Activated CD8-positive, alpha-beta T cell treated with anti-CD3 and anti-CD28 coated beads, Interleukin-2, amount 10 ng/mL, durations not matched to agents 7 days and 5 days (primary cell): ENCODE results near the gene GPR161. TPM values are rescaled to one million over a fixed set of nuclear protein-coding genes. Genes with fewer than 3 reads are reported as not detected.

ENCODE experiments used
- ATAC-seq: fragments of 150-1000 bp; cut with Tn5 transposase; one replicate; pipeline ENCODE4 v1.10.0; 2021; ENCODE audit warnings: moderate library complexity
- CTCF ChIA-PET: fragments of 350-600 bp; sonication (Branson Sonifier 250); formaldehyde crosslinking; loops from one replicate; lab custom pipeline; 2021; ENCODE audit warnings: antibody characterized with exemption; lab: Charles Lee
- POLR2A ChIA-PET: fragments of 350-600 bp; sonication (Branson Sonifier 250); formaldehyde crosslinking; loops from one replicate; lab custom pipeline; 2021; ENCODE audit warnings: antibody characterized with exemption; lab: Charles Lee
- DNase-seq: peaks from one replicate; pipeline ENCODE4 v3.0.0-alpha.2; 2020
- H3K27ac Mint-ChIP-seq: one replicate; pipeline ENCODE4 v1.8.0; 2021; ENCODE audit warnings: mild to moderate bottlenecking, mixed read lengths
- H3K27me3 Mint-ChIP-seq: one replicate; pipeline ENCODE4 v1.8.0; 2021; ENCODE audit warnings: low read depth, mixed read lengths
- H3K36me3 Mint-ChIP-seq: one replicate; pipeline ENCODE4 v1.8.0; 2021; ENCODE audit warnings: low read depth, mixed read lengths
- H3K4me1 Mint-ChIP-seq: one replicate; pipeline ENCODE4 v1.8.0; 2021; ENCODE audit warnings: low read depth, mixed read lengths
- H3K4me3 Mint-ChIP-seq: one replicate; pipeline ENCODE4 v1.8.0; 2021; ENCODE audit warnings: mild to moderate bottlenecking, mixed read lengths
- H3K9me3 Mint-ChIP-seq: one replicate; pipeline ENCODE4 v1.8.0; 2022; ENCODE audit warnings: mixed read lengths; ENCODE audit not compliant: insufficient read depth
- total RNA-seq, 2 experiments: library from RNA; stranded (reverse); gene quantifications; one replicate each; pipeline ENCODE4 v1.2.3, GENCODE V29; 2021

Gene GPR161
- total RNA-seq, 2 experiments from 2014 or later, result not detected

DNA sequence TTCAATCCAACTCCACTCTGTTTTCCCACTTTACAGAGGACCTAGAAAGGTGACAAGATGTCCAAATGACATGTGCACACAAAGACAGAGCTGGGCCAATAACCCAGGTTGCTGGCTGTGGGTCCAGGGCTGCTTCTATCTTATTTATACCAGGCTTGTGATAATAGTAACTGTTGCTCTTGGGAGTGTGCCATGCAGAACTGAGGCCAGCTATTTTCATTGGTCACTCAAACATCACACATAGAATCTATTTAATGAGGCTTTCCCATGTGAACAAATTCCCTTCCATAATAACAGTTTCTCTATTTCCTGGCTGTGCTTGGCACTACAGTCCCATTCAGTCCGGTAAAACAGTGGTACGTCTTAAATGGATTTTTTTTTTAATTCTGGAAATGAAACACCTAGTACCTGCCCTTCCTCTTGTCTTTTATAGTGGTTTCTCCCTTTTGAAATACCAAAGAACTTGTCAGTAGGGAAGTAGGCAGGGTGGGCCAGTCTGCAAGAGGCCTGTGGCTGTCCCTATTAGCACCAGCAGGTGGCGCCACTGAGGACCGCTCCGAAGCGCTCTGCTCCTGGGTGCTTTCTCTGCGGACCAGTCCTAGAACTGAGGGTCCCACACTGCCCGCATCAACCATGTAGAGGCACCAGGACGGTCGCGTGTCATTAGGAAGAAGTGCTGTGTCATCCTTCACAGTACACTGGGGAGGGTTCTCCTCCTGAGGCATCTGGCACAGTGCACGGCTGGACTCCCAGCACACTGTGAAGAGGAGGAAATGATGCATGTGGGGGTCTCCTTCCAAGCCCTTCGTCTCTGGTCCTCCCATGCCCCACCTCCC, 52.1 kb downstream of the GPR161 start:
- no peak overlapping the region for H3K27ac Mint-ChIP-seq
- H3K27me3 Mint-ChIP-seq, result no peaks in the 10 kb centered on the region
- DNase-seq (peak; percentile 74), ATAC-seq (peak; percentile 65)
- ChIA-PET CTCF (interaction anchor here (0.6 to 3.8 kb wide), 29 partner anchors 9 to 843 kb away, joined by 3 to 67 read pairs (median 3); partner anchors contain the start of genes DCAF6 and MPC2), POLR2A (no interaction called here)
- no peaks in the 10 kb centered on the region for H3K36me3 Mint-ChIP-seq
- H3K4me3 Mint-ChIP-seq, result no peak overlapping the region
- peaks cover 4% of the 10 kb centered on the region for H3K4me1 Mint-ChIP-seq
- no peaks in the 10 kb centered on the region for H3K9me3 Mint-ChIP-seq

DNA sequence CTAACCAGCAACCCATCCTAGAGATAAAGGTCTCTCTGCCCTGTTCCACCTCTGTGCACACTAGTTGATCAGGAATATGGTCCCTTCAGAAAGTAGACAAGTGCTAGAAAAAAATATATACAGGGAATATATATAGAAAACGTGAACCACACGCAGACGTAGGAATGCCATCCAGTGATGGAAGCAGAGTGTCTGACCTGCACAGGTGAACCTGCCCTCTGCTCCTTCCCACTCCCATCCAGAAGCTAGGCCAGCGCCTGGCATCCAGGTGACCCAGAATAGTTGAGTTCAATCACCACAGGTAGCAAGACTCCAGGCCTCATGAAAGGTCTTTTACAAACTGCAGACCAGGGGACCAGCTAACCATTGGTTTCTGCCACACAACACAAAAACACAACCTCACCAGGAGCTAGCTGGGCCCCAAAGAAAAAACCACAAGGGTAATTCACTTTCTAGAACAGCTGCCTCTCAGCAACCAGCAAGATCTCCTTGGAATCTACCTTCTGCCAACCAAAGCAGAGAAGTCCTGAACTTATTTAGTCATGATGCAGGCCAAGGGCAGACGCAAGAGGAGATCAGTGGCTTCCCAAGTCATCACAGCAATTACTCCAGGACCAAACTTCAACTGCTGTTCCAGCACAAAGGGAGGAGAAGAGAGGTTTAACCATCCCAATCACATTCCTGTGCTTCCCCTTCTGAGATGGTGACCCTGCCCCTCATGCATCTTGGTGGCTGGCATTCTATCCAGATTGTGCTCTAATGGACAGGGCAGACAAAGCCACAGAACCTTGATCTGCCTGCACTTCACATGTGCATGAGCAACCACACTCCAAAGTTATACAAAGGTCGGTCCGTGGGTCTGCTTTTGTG, 53.0 kb downstream of the GPR161 start:
- ChIA-PET CTCF (interaction anchor here (0.7 to 3.8 kb wide), 33 partner anchors 8 to 842 kb away, joined by 3 to 67 read pairs (median 4); partner anchors contain the start of genes DCAF6 and MPC2), POLR2A (no interaction called here)
- Mint-ChIP-seq H3K4me1 (peaks cover 4% of the 10 kb centered on the region), H3K4me3 (no peak overlapping the region), H3K9me3 (no peaks in the 10 kb centered on the region), H3K36me3 (no peaks in the 10 kb centered on the region), H3K27me3 (no peaks in the 10 kb centered on the region), H3K27ac (no peak overlapping the region)
- no peak for DNase-seq
- ATAC-seq, result no peak

DNA sequence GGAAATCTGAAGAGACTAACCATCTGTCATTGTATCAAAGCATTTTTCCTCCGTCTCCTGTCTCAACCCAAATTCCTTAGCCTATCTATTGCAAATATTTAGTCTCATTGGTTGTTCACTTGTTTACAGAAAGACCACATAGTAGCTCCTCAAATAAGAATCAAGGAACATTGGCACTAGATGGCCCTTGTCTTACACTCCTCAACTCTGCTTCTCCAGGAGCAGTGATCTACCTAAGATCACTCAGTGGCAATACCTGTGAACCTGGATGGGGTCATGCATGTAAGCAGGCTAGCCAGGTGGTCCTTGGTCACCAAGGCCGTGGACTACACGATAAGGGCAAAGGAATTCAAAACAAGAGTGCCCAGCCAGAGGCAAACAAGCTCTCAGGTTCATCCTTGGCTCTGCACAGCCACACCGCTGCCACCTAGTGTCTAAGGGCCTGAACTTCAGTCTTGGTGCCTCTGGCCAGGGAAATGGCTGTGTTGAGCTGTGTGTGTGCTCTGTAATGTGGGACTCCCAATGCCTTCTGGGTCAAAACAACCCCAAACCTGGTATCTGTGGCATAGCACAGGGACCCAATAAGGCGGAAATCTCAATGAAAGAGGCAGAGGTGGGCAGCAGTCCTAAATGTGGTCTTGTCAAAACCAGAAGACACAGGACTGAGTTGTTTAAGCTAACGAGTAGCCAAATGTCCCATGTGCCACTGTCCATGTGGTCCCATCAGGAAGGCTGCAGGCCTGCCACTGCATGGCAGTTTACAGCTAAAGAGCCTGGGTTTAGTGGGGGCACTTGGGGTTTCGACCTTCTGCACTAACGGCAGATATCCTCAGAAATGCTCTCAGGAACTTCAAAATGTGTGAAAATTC, 54.5 kb downstream of the GPR161 start:
- Mint-ChIP-seq H3K9me3 (no peaks in the 10 kb centered on the region), H3K36me3 (no peaks in the 10 kb centered on the region), H3K4me3 (no peak overlapping the region), H3K4me1 (peaks cover 4% of the 10 kb centered on the region), H3K27ac (no peak overlapping the region), H3K27me3 (no peaks in the 10 kb centered on the region)
- ATAC-seq (peak; percentile 86), DNase-seq (peak; percentile 80)
- POLR2A ChIA-PET, result no interaction called here
- CTCF ChIA-PET, result interaction anchor here (0.6 to 3.8 kb wide), 84 partner anchors 9 to 772 kb away, joined by 3 to 67 read pairs (median 4); partner anchors contain the start of genes ADCY10, CREG1, DCAF6 and MPC2

DNA sequence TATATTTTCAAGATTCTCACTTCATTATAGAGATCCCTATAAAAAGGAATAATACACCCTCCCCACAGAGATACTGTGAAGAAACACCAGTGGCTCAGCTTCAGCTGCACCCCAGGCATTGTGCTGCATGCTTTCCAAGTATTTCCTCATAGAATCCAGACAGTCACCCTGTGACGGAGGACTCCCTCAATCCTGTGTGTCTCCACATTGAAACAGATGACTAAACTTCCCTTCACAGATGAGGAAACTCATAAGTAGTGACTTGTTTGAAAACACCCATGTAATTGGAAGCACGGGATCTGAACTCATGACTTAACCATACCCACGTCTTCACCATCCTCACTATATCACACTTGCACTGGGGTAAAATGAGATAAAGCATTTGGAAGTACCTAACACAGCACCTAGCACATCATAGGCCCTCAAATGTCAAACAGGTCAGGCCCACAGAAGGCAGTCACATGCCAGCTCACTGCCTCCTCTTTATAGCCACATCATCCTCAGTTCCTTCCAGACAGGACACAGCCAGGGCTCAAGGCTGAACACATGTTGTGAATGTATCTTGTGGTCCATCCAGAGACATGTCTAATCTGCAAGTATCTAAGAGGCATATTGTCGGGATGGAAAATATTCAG, 55.2 kb downstream of the GPR161 start:
- peaks cover 4% of the 10 kb centered on the region for H3K4me1 Mint-ChIP-seq
- H3K36me3 Mint-ChIP-seq, result no peaks in the 10 kb centered on the region
- H3K27me3 Mint-ChIP-seq, result no peaks in the 10 kb centered on the region
- H3K27ac Mint-ChIP-seq, result no peak overlapping the region
- no peak overlapping the region for H3K4me3 Mint-ChIP-seq
- DNase-seq, result no peak
- CTCF ChIA-PET, result interaction anchor here (0.6 to 3.8 kb wide), 58 partner anchors 9 to 547 kb away, joined by 3 to 67 read pairs (median 4); partner anchors contain the start of genes ADCY10, DCAF6 and MPC2
- POLR2A ChIA-PET, result no interaction called here
- no peaks in the 10 kb centered on the region for H3K9me3 Mint-ChIP-seq
- no peak for ATAC-seq

DNA sequence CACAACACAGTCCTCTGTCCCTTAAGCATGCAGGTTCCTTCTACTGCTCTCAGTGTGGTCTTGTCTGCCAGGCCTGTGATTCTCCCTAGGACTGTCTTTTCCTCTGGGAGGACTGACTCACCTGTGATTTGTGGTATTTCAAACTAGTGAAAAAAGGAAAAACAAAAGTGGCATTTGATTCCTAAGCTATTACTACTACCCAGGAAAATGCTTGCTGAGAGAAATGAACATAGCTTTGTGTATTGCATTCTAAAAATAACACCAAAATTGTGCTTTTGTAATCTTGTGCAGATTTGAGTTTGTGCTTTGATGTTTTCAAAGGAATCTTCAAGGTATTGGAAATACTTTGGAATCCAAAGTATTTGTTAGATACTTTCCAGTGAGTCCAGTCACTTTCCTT, 57.0 kb downstream of the GPR161 start:
- peaks cover 4% of the 10 kb centered on the region for H3K4me1 Mint-ChIP-seq
- peaks cover 5% of the 10 kb centered on the region for H3K36me3 Mint-ChIP-seq
- DNase-seq (no peak), ATAC-seq (no peak)
- H3K9me3 Mint-ChIP-seq, result no peaks in the 10 kb centered on the region
- H3K27me3 Mint-ChIP-seq, result no peaks in the 10 kb centered on the region
- H3K4me3 Mint-ChIP-seq, result no peak overlapping the region
- no peak overlapping the region for H3K27ac Mint-ChIP-seq
- ChIA-PET POLR2A (no interaction called here), CTCF (no interaction called here)

DNA sequence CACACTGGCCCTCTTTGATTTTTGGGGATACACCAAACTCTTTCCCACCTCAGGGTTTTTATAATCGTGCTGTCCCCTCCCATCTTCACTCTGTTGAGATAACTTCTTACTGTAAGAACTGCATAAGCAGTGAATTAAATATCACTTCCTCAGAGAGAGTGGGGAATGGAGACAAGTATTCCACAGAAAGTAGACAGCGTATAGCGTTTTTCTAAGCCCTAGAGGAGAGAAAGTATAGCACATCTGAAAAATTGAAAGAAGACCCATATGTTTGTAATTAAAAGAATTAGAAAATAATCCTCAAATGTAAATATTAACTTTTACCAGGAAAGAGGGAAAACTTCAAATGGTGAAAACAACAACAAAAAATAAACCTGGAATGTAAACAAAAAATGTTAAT, 67.3 kb downstream of the GPR161 start:
- DNase-seq, result no peak
- no peaks in the 10 kb centered on the region for H3K27me3 Mint-ChIP-seq
- H3K36me3 Mint-ChIP-seq, result peaks cover 23% of the 10 kb centered on the region
- H3K9me3 Mint-ChIP-seq, result no peaks in the 10 kb centered on the region
- H3K27ac Mint-ChIP-seq, result no peak overlapping the region
- POLR2A ChIA-PET, result no interaction called here
- no peak overlapping the region for H3K4me3 Mint-ChIP-seq
- no peaks in the 10 kb centered on the region for H3K4me1 Mint-ChIP-seq
- ATAC-seq, result no peak
- CTCF ChIA-PET, result interaction anchor here (1.0 to 7.6 kb wide), 2 partner anchors 14 to 76 kb away, joined by 3 to 67 read pairs; no protein-coding TSS in a partner anchor

DNA sequence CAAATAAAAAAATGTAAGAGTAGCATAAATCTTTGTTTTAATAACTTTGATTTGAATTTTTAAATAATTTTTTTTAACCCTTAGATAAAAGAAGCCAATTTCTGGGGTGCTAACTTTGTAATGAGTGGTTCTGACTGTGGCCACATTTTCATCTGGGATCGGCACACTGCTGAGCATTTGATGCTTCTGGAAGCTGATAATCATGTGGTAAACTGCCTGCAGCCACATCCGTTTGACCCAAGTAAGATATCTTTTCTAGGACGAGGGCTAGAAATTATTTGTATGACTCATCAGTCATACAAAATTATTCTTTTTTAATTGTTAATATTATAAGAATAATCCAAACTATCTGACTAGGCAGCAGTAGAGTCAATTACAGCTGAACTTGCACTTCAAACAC, 71.2 kb downstream of the GPR161 start:
- Mint-ChIP-seq H3K4me3 (no peak overlapping the region), H3K27ac (no peak overlapping the region), H3K4me1 (no peaks in the 10 kb centered on the region), H3K36me3 (peaks cover 12% of the 10 kb centered on the region), H3K27me3 (no peaks in the 10 kb centered on the region), H3K9me3 (no peaks in the 10 kb centered on the region)
- no peak for ATAC-seq
- POLR2A ChIA-PET, result no interaction called here
- DNase-seq, result no peak
- CTCF ChIA-PET, result interaction anchor here (1.3 to 7.6 kb wide), 2 partner anchors 12 to 18 kb away, joined by 3 to 67 read pairs; no protein-coding TSS in a partner anchor

DNA sequence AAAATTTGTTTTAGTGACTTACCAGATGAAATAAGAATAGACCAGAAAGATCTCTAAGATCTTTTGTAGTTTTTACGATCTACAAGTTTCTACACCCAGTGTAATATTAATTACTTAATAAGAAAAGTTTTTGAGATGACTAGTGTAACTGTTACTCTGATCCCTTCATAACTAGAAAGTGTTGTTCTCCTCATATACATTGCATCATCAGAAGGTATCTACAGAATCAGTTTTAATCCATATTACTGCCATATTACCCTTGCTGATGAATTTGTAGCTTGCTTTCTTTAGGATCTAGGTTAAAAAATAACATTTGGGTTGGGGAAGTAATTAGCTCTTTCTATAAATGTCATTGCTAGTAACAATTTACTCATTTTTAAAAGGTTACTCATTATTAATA, 72.5 kb downstream of the GPR161 start:
- ChIA-PET POLR2A (no interaction called here), CTCF (interaction anchor here (1.3 to 7.6 kb wide), 2 partner anchors 13 to 19 kb away, joined by 3 to 67 read pairs; no protein-coding TSS in a partner anchor)
- no peaks in the 10 kb centered on the region for H3K4me1 Mint-ChIP-seq
- DNase-seq, result no peak
- no peaks in the 10 kb centered on the region for H3K27me3 Mint-ChIP-seq
- peaks cover 12% of the 10 kb centered on the region for H3K36me3 Mint-ChIP-seq
- no peaks in the 10 kb centered on the region for H3K9me3 Mint-ChIP-seq
- H3K27ac Mint-ChIP-seq, result no peak overlapping the region
- no peak overlapping the region for H3K4me3 Mint-ChIP-seq
- no peak for ATAC-seq

DNA sequence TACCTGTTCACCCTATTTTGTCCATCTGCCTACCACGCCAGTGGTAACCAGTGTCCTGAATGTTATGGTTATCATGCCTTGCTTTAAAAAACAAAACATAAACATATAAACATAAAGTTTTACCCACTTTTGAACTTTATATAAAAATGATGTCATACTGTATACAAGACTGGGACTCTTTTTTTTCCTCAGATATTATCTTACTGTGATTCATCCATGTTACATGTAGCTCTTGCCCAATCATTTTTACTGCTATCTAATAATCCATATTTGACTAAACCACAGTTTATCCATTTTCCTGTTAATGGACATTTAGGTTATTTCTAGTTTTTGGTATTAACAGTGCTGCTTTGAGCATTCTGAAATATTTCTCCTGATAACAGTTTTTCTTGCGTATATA, 78.8 kb downstream of the GPR161 start:
- H3K9me3 Mint-ChIP-seq, result no peaks in the 10 kb centered on the region
- peaks cover 4% of the 10 kb centered on the region for H3K4me1 Mint-ChIP-seq
- CTCF ChIA-PET, result interaction anchor here (1.5 kb wide), 1 partner anchor 25 kb away, joined by 6 read pairs; no protein-coding TSS in a partner anchor
- no peak overlapping the region for H3K4me3 Mint-ChIP-seq
- H3K36me3 Mint-ChIP-seq, result peaks cover 6% of the 10 kb centered on the region
- ATAC-seq (no peak), DNase-seq (no peak)
- no peak overlapping the region for H3K27ac Mint-ChIP-seq
- POLR2A ChIA-PET, result no interaction called here
- H3K27me3 Mint-ChIP-seq, result no peaks in the 10 kb centered on the region

DNA sequence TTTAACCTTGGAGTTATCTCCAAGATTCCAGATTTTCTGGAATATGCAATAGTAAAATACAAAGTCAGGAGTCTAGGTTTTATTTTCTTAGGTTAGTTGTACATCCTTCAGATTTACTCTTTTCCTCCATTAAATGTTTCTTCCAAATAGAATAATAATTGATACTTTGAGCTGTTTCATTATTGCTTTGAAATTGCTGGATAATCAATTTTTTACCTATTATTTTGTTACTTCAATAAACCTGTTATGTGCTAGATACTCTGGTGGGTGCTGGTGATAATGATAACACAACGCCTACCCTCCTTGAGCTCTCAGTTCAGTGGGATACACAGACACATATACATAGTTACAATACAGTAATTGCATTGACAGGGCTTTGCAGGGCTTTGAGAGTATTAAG, 79.4 kb downstream of the GPR161 start:
- H3K36me3 Mint-ChIP-seq, result peaks cover 6% of the 10 kb centered on the region
- H3K4me3 Mint-ChIP-seq, result no peak overlapping the region
- H3K9me3 Mint-ChIP-seq, result no peaks in the 10 kb centered on the region
- POLR2A ChIA-PET, result no interaction called here
- ATAC-seq (no peak), DNase-seq (no peak)
- no peaks in the 10 kb centered on the region for H3K27me3 Mint-ChIP-seq
- CTCF ChIA-PET, result interaction anchor here (1.5 kb wide), 1 partner anchor 25 kb away, joined by 6 read pairs; no protein-coding TSS in a partner anchor
- H3K27ac Mint-ChIP-seq, result no peak overlapping the region
- H3K4me1 Mint-ChIP-seq, result peaks cover 4% of the 10 kb centered on the region
